Natural killer cell treated with Interleukin-12 subunit alpha and Interleukin-12 subunit beta and Interleukin-15 and Interleukin-18, amount 100 ng/mL, for 72 hours (primary cell): ENCODE data around the gene WDR5. TPM values are rescaled to one million over a fixed set of nuclear protein-coding genes. Genes with fewer than 3 reads are reported as not detected.

Experiments used
- ATAC-seq, 2 donors: fragments of 150-1000 bp; cut with Tn5 transposase in 1 of 2; sonication (Bioruptor Pico), chemical (Tn5 transposase) in 1 of 2; 2 replicates each; pipeline ENCODE4 v1.10.0; 2021
- DNase-seq: peaks from one replicate; pipeline ENCODE4 v3.0.0; 2022; ENCODE audit warnings: low spot score
- H3K27ac Mint-ChIP-seq, 2 donors: 1 replicate in 1 of 2; 2 replicates in 1 of 2; pipeline ENCODE4 v1.8.0; 2022; ENCODE audit warnings: mixed read lengths in 2 of 2, mild to moderate bottlenecking in 1 of 2, moderate library complexity in 1 of 2
- H3K27me3 Mint-ChIP-seq, 2 donors: 1 replicate in 1 of 2; 2 replicates in 1 of 2; pipeline ENCODE4 v1.8.0; 2022; ENCODE audit warnings: mixed read lengths in 2 of 2
- H3K36me3 Mint-ChIP-seq: one replicate; pipeline ENCODE4 v1.8.0; 2022; ENCODE audit warnings: mixed read lengths
- H3K4me1 Mint-ChIP-seq, 2 donors: 1 replicate in 1 of 2; 2 replicates in 1 of 2; pipeline ENCODE4 v1.8.0; 2022; ENCODE audit warnings: low read depth in 2 of 2, mixed read lengths in 2 of 2, mild to moderate bottlenecking in 1 of 2
- H3K4me3 Mint-ChIP-seq: one replicate; pipeline ENCODE4 v1.8.0; 2022; ENCODE audit warnings: mixed read lengths
- H3K9me3 Mint-ChIP-seq: 2 replicates; pipeline ENCODE4 v1.8.0; 2022; ENCODE audit warnings: mixed read lengths
- total RNA-seq, 2 donors: library from RNA; stranded (reverse); gene quantifications; one replicate each; pipeline ENCODE4 v1.2.3, GENCODE V29; 2022

WDR5 gene
- total RNA-seq, 2 donors from 2014 or later = 32.6 to 63.7 TPM

DNA sequence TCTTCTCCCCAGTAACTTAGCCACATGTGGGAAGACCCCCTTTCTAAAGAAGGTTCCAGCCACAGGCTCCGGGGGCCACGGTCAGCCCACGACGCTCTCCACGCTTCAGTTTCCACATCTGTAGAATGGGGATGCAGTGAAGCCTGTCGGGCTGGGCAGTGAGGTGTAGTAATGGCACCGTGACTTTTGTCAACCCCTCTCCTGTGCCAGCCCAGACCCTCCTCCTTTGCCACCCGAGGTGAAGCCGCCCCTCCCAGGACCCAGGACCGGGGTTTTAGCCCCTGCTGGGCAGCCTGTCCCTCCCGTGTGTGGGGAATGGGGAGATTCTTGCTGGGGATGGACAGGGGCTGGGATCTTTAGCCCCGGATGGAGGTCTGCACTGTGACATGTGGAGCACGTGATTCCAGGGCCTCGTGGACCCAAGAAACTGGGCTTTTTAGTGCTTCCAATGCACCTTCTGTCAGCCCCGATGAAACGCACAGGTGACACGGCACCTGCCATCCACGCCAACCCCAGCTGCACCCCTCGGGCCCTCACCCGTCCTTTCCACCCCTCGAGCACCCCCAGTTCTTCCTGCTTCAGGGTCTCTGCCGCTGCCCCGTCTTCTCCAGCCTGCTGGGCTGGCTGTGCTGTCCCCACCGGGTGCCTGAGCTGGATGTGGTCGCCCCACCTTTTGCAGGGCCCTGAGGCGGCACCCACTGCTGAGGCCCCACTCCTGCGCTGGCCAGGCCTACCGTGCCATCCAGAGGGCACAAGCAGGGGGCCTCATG lies 41.9 kb downstream of the WDR5 start:
- Mint-ChIP-seq H3K27ac (no peak overlapping the region), H3K27me3 (peaks cover 4 to 7% of the 10 kb centered on the region in 2 donors), H3K36me3 (peaks cover 7% of the 10 kb centered on the region), H3K4me3 (no peak overlapping the region), H3K4me1 (peaks cover 30 to 33% of the 10 kb centered on the region in 2 donors), H3K9me3 (peaks cover 5% of the 10 kb centered on the region)
- ATAC-seq (no peak), DNase-seq (no peak)

DNA sequence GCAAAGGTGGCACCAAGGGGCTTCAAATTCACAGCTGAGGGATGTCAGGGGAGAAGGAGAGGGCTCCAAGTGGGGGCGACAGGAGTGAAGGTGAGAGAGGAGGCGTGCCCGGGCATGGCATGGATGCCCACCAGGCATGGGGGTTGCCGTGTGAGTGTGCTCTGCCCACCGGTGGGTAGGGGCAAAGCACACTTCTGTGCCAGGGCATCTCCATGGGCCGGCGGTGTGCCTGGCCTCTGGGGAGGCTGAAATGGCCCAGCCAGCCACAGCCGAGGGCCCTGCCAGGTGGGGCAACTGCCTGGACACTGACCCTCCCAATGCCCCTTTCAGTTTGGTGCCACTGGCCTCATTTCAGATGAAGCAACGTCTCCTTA lies 42.5 kb downstream of the WDR5 start:
- Mint-ChIP-seq H3K4me1 (peaks cover 33 to 35% of the 10 kb centered on the region in 2 donors), H3K27me3 (peaks cover 4 to 9% of the 10 kb centered on the region in 2 donors), H3K27ac (no peak overlapping the region), H3K4me3 (no peak overlapping the region), H3K9me3 (peaks cover 5% of the 10 kb centered on the region), H3K36me3 (peaks cover 8% of the 10 kb centered on the region)
- DNase-seq = no peak
- ATAC-seq = no peak

DNA sequence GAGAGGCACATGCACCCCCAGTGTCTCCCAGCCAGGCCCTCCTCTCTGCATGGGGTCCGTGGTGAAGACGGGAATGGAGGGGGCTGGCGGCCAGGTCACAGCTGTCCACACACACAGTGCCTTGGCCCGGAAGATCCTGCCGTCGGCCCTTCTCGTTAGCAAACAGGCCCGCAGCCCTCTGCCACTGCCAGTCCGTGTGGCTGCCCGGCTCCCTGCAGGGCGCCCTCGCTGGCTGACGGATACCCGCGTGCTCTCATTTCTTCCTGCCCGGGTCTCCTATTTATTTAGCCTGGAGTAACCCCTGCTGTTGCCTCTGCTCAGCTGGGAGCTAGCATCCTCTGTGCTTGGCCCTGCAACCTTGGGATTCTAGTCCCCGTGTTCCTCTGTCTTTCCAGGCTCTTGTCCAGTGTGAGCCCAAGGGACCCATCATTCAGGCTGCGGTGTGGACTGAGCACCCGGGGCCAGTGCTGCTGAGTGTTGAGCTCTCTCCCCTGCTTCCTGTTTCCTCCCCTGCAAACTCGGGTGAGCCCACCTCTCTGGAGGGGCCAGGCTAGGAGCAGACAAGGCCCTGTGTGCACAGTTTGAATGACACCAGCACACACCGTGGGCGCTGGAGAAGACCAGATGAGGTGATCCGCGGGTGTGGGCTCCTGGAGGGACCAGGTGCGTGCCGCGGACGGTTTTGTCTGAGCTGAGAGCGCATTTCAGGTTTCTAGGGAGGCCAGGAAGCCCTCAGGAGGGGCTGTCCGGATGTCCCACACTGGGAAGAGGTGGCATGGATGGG lies 43.1 kb downstream of the WDR5 start:
- ATAC-seq (no peak), DNase-seq (no peak)
- Mint-ChIP-seq H3K4me3 (no peak overlapping the region), H3K27me3 (peaks cover 4 to 9% of the 10 kb centered on the region in 2 donors), H3K9me3 (peaks cover 5% of the 10 kb centered on the region), H3K27ac (no peak overlapping the region), H3K36me3 (peaks cover 8% of the 10 kb centered on the region), H3K4me1 (peaks cover 33 to 35% of the 10 kb centered on the region in 2 donors)

DNA sequence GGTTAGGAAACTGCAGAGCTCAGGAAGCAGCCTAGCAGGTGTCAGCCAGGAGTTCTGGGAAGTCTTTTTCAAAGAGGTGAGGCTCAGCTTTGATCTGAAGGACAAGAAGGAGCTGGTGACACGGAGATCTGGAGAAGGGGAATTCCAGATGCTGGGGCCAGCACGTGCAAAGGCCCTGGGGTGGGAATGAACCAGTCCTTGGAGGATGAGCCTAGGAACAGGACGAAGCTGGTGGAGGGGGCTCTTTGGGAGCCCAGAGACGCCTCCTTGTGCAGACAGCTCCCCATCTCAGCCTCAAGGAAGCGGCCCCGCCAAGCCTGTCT lies 43.7 kb downstream of the WDR5 start:
- Mint-ChIP-seq H3K4me1 (peaks cover 33 to 35% of the 10 kb centered on the region in 2 donors), H3K27me3 (peaks cover 4 to 9% of the 10 kb centered on the region in 2 donors), H3K9me3 (peaks cover 5% of the 10 kb centered on the region), H3K27ac (no peak overlapping the region), H3K36me3 (peaks cover 8% of the 10 kb centered on the region), H3K4me3 (no peak overlapping the region)
- no peak for DNase-seq
- ATAC-seq = no peak

DNA sequence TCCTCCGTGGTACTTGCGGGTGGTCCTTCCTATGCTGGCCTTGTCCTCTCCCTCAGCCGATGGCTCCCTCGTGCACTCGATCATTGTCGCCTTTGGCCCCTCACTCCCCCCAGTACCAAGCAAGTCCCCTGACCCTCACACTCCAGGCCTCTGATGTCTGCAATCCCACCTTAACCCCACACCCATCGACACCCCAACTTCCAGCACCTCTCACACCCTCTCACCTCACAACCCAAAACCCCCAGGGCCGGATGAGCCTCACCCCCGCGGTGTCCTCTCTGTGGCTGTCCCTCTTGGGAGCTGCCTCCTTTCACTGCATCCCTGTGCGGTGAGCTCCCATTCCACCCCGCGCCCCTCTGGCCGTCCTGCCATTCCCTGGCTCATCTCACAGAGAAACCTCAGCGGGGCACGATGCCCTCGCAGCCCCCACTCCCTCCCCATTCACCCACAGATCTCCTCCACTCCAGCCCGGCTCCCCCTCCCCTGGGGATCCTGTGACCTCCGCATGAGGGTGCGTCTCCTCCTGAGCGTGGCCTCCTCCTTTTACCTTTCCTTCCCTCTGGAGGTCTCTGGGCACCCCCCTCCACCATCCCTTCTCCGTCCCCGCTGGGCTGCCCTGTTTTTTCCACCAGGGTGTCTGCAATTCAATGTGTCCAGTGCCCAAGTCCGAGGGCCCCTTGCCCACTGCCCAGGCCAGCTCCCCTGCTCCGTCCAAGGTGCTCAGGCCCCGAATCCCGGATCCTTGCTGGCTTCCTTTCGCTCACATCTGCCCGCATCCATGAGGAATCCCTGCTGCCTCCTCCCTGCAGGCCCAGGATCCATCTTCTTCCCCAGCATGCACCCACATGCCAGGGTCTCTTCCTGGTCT lies 44.3 kb downstream of the WDR5 start:
- H3K27me3 Mint-ChIP-seq = peaks cover 4 to 9% of the 10 kb centered on the region in 2 donors
- no peak overlapping the region for H3K4me3 Mint-ChIP-seq
- peaks cover 8% of the 10 kb centered on the region for H3K36me3 Mint-ChIP-seq
- no peak overlapping the region for H3K27ac Mint-ChIP-seq
- H3K4me1 Mint-ChIP-seq = peaks cover 33 to 35% of the 10 kb centered on the region in 2 donors
- peaks cover 5% of the 10 kb centered on the region for H3K9me3 Mint-ChIP-seq
- ATAC-seq = no peak
- no peak for DNase-seq

DNA sequence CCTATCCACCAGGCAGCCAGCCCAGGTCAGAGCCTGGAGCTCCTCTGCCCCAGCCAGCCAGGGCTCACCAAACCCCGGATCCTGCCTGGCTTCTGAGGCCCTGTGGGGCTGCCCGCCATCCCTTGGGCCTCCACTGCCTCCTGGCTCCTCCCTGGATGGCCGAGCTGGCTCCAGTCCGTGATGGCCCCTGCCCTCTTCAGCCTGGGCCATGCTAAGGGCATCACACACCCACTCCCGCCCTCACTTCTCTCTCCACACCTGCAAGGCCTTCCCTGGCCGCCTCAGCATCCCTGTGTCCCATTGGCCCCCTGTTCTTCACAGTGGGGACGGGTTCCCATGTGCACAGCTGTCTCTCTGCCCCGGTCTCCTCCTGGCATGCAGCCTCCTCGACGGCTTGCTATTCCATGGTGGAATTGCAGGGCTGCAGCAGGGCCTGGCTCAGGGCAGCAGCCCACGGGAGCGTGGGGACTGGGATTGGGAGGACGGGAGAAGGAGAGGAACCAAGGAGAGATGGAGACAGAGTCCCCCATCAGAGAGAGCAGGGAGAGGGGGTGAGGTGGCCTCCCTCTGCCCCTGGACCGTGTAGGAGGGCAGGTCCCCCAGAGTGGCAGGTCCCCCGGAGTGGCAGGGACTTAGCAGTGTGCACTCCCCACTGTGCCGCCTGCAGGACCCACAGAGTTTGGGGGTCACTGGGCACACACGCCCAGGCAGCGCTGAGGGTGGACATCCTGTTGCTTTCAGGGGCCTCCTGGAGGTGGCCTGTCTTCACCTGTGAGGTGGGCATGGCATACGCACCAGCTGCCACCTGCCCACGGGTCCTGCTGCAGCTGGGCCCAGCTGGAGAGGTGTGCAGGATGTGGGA lies 45.1 kb downstream of the WDR5 start:
- Mint-ChIP-seq H3K36me3 (peaks cover 8% of the 10 kb centered on the region), H3K4me3 (peak overlapping the region; percentile 47), H3K4me1 (peaks cover 40% of the 10 kb centered on the region in 2 donors), H3K9me3 (peaks cover 5% of the 10 kb centered on the region), H3K27me3 (peaks cover 4 to 9% of the 10 kb centered on the region in 2 donors), H3K27ac (peak overlapping the region in 1 of 2 donors; percentile 59)
- DNase-seq = no peak
- peak in 1 of 2 donors; percentile 21 for ATAC-seq

DNA sequence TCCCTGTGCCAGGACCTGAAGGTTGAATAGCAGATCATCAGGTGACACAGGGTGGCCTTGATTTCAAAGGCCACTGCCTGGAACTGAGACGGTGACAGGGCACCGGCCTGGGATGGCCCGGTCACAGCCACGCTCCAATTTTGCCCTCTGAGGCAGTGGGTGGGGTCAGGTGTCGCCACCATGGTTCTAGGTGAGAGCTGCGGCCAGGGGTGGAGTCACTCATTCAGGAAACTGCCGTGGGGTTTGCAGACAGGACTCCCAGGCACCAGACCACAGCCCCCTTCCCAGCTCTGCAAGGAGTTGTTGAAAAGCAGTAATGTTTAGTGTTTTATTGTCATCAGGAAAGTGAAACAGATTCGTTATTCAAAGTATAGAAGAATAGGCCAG lies 45.8 kb downstream of the WDR5 start:
- peaks cover 5% of the 10 kb centered on the region for H3K9me3 Mint-ChIP-seq
- peak overlapping the region; percentile 59 to 60 for H3K27ac Mint-ChIP-seq
- H3K4me3 Mint-ChIP-seq = peak overlapping the region; percentile 32
- DNase-seq (no peak), ATAC-seq (peak; percentile 43 to 74)
- peaks cover 46% of the 10 kb centered on the region in 2 donors for H3K4me1 Mint-ChIP-seq
- H3K27me3 Mint-ChIP-seq = peaks cover 4 to 15% of the 10 kb centered on the region in 2 donors
- peaks cover 8% of the 10 kb centered on the region for H3K36me3 Mint-ChIP-seq

DNA sequence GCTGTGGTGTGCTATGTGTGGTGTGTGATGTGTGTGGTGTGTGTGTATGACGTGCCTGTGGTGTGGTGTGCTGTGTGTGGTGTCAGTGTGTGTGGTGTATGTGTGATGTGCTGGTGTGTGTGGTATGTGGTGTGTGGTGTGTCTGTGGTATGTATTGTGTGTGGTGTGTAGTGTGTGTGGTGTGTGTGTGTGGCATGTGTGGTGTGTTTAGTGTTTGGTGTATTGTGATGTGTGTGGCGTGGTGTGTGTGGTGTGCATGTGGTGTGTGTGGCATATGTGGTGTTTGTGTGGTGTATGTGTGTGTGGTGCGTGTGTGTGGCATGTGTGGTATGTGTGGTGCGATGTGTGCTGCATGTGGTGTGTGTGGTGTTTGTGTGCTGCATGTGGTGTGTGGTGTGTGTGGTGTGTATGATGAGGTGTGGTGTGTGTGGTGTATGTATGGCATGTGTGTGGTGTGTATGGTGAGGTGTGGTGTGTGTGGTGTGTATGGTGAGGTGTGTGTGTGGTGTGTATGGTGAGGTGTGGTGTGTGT lies 46.7 kb downstream of the WDR5 start:
- DNase-seq (no peak), ATAC-seq (peak; percentile 74 to 76)
- peaks cover 46 to 47% of the 10 kb centered on the region in 2 donors for H3K4me1 Mint-ChIP-seq
- peaks cover 4 to 15% of the 10 kb centered on the region in 2 donors for H3K27me3 Mint-ChIP-seq
- H3K4me3 Mint-ChIP-seq = peak overlapping the region; percentile 32
- peaks cover 8% of the 10 kb centered on the region for H3K36me3 Mint-ChIP-seq
- peak overlapping the region in 1 of 2 donors; percentile 59 for H3K27ac Mint-ChIP-seq
- H3K9me3 Mint-ChIP-seq = peaks cover 5% of the 10 kb centered on the region

DNA sequence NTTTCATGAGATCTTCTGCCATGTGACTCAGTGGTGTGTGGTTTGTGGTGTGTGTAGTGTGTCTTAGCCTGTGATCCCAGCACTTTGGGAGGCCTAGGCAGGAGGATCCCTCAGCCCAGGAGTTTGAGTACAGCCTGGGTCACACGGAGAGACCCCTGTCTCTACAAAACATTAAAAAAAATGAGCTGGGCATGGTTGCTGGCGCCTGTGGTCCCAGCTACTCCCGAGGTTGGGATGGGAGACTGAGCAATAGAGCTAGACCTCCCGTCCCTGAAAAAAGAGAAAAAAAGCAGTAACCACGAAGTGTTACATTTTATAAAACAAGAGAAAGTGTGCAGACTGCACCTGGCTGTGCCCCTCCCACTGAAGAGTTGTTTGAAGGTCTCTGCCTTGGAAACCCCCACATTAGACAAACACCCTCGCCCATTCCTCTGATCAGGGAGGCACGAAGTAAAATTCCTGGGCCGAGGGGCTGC lies 49.7 kb downstream of the WDR5 start:
- Mint-ChIP-seq H3K36me3 (peaks cover 8% of the 10 kb centered on the region), H3K27ac (peak overlapping the region in 1 of 2 donors; percentile 58), H3K4me3 (no peak overlapping the region), H3K4me1 (peaks cover 38% of the 10 kb centered on the region in 2 donors), H3K27me3 (peaks cover 4 to 15% of the 10 kb centered on the region in 2 donors), H3K9me3 (peaks cover 5% of the 10 kb centered on the region)
- no peak for ATAC-seq
- DNase-seq = no peak

DNA sequence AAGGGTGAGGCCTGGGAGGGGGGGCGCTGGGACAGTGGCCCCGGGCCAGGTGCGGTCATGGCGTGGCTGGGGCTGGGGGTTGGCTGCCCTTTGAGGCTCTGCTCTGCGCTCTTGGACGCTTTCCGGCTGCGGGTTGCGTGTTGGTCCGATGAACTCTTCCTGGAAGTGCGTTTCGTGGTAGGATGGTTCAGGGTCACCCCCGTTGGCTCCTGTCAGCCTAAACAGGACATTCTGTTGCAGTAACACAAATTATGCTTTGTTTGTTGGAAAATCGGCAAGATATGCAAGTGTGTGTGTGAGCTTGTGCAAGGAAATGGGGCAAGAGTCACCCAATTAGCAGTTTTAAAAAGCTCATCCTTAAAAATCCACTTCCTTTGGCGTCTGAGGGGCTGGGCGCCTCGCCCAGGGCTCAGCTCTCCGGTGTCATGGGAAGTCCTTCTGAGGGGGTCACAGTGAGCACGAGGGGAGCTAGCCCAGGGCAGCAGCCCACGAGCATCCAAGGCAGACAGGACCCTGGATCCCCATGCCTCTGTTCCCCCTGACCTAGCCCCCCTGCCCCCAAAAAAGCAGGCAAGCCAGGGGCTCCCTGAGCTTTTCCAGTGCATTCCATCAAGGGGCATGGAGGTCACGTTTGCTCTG lies 50.7 kb downstream of the WDR5 start:
- H3K36me3 Mint-ChIP-seq = peaks cover 8% of the 10 kb centered on the region

DNA sequence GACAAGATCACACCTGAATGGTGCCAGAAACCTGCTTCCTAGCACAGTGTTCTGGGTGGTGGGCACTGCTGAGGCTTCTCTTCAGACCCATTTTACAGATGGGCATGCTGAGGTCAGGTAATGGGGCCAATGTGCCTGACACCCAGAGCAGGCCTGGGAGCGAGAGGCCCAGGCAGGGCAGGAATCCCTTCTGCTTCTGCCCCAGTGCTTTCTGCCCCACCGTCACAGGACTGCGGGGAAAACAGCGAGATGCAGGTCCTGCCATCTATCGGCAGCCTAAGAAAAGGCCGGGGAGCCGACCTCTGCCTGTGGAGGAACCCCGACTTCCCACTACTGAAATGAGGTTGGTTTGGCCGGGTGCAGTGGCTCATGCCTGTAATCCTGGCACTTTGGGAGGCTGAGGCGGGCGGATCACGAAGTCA lies 51.2 kb downstream of the WDR5 start:
- ATAC-seq = no peak
- Mint-ChIP-seq H3K27me3 (peaks cover 0 to 21% of the 10 kb centered on the region in 2 donors), H3K4me3 (no peak overlapping the region), H3K36me3 (peaks cover 8% of the 10 kb centered on the region), H3K4me1 (peaks cover 23 to 25% of the 10 kb centered on the region in 2 donors), H3K27ac (no peak overlapping the region), H3K9me3 (peaks cover 5% of the 10 kb centered on the region)
- DNase-seq = peak; percentile 44

More for the DNA sequence above, 50.7 kb downstream of the WDR5 start:
- Mint-ChIP-seq H3K4me3 (no peak overlapping the region), H3K4me1 (peaks cover 29 to 30% of the 10 kb centered on the region in 2 donors), H3K9me3 (peaks cover 5% of the 10 kb centered on the region), H3K27me3 (peaks cover 0 to 16% of the 10 kb centered on the region in 2 donors), H3K27ac (peak overlapping the region in 1 of 2 donors; percentile 58)
- ATAC-seq (no peak), DNase-seq (peak; percentile 12)

DNA sequence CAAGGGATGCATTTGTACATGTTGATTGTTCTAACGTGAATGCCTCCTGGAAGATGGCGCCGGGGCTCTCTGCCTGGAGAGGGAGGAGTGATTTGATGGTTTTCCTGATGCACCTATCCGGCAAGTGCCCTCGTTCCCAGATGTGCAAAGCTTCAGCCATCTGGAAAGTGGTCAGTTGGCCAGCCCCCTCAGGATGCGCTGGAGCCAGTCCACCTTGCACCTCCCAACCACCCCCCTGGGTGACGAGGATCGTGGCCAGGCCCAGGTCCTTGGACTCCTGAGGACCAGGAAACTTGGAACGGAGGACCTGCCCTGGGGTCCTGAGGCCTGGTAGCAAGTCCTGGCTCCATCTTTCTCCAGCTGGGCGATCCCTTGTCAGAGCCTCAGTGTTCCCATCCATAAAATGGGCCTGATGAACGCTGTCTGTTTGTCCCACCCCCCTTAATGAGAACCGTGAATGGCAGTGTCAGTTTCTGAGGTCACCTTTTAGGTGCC lies 52.1 kb downstream of the WDR5 start:
- Mint-ChIP-seq H3K27me3 (peaks cover 0 to 15% of the 10 kb centered on the region in 2 donors), H3K27ac (no peak overlapping the region), H3K36me3 (peaks cover under 1% of the 10 kb centered on the region), H3K9me3 (no peaks in the 10 kb centered on the region), H3K4me1 (peaks cover 15 to 17% of the 10 kb centered on the region in 2 donors), H3K4me3 (no peak overlapping the region)
- DNase-seq (peak; percentile 28), ATAC-seq (no peak)
